Effector CD4-positive, alpha-beta T cell (primary cell): Measurements from ENCODE around the gene GLCCI1.
"Not testable (repeated sequence)": the region's sequence is repeated elsewhere in the genome, so short reads cannot be mapped to it uniquely, and the experiment has no call there.

Source experiments
- DNase-seq: peaks from one replicate; pipeline ENCODE4 v3.0.0-alpha.2; 2020

The GLCCI1 gene

DNA sequence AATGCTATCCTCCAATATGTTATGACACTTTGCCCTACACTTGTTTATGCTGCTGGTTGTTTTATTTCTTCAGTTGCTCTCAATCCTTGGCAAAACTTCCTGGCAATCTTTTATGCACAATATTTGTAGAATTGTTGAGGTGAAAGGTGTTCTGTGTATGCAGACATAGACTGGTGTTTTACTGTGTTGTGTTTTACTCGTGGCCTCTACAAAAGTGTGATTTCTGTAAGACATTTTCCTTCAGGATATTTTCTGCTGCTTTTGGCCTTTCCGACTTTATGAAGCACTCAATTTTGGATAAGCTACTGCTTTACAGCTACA lies 21.8 kb downstream of the GLCCI1 start:
- no peak for DNase-seq

DNA sequence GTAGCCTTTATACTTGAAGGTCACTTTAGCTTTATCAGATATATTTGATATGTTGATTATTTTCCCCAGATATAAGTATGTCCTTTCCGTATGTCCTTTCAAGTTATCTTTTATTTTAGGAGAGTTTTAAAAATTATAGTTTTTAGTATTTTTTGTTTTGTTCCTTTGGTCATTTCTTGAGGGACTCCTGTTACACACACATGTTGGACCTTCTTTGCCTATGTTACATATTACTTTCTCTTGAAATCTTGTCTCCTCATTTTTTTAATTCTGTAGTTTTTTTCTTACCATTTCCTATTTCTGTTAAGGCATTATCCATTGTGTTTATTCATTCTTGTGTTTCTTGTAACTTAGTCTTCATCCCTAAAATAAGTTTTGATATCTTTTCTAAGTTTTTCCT lies 23.9 kb downstream of the GLCCI1 start:
- no peak for DNase-seq

- not testable (repeated sequence) for DNase-seq
Measured at GRCh38 chr7:7995348-7995747, 26.8 kb downstream of the GLCCI1 start.

GRCh38 chr7:7996568-7996967 lies 28.0 kb downstream of the GLCCI1 start:
- DNase-seq, result no peak

GRCh38 chr7:8000315-8000941 lies 31.8 kb downstream of the GLCCI1 start:
- no peak for DNase-seq

DNA sequence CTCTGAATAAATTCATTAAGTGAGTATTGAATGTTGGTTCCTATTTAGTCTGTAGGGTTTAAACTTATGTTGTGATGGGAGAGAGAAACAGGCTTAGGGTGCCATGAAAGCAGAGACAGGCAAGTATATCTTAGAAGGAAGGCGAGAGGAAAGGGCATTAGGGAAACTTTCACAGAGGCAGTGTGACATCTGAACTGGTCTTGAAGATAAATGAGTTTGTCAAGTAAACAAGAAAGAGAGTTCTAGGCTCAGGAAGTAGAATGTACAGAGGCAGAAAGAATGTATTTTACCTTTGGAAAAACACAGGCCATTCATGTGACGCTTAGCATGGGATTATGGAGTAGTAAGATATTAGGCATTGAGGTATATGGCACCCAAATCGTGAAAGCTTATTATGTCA lies 34.5 kb downstream of the GLCCI1 start:
- DNase-seq, result no peak

GRCh38 chr7:8005279-8005678 lies 36.7 kb downstream of the GLCCI1 start:
- DNase-seq, result no peak

- no peak for DNase-seq
Measured at GRCh38 chr7:8014399-8014798, 45.8 kb downstream of the GLCCI1 start.

GRCh38 chr7:8015100-8015745 lies 46.6 kb downstream of the GLCCI1 start:
- DNase-seq, result no peak

- no peak for DNase-seq
Measured at GRCh38 chr7:8015746-8016120, 47.1 kb downstream of the GLCCI1 start.

GRCh38 chr7:8017423-8017822 lies 48.8 kb downstream of the GLCCI1 start:
- DNase-seq, result no peak

- no peak for DNase-seq
Measured at GRCh38 chr7:8018961-8019360, 50.4 kb downstream of the GLCCI1 start.

- no peak for DNase-seq
Measured at GRCh38 chr7:8022628-8023027, 54.0 kb downstream of the GLCCI1 start.

DNA sequence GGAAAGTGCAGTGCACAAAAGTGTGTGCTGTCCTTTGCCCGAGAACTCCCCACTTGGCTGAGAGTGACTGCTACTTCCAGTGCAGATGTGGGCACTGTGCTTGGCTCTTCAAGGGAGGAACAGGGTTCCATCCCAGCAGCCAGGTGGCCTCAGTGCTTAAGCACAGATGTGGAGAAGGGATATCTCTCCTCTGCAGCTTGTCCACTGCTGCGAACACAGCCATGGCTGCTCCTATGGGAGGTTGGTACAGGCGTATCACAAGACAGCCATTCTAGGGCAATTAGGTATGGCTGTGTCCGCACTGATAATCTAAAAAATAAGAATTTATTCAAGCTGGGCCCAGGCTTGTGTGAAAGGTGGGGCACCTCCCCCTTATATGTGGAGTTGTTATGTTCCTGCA lies 66.6 kb downstream of the GLCCI1 start:
- no peak for DNase-seq

DNA sequence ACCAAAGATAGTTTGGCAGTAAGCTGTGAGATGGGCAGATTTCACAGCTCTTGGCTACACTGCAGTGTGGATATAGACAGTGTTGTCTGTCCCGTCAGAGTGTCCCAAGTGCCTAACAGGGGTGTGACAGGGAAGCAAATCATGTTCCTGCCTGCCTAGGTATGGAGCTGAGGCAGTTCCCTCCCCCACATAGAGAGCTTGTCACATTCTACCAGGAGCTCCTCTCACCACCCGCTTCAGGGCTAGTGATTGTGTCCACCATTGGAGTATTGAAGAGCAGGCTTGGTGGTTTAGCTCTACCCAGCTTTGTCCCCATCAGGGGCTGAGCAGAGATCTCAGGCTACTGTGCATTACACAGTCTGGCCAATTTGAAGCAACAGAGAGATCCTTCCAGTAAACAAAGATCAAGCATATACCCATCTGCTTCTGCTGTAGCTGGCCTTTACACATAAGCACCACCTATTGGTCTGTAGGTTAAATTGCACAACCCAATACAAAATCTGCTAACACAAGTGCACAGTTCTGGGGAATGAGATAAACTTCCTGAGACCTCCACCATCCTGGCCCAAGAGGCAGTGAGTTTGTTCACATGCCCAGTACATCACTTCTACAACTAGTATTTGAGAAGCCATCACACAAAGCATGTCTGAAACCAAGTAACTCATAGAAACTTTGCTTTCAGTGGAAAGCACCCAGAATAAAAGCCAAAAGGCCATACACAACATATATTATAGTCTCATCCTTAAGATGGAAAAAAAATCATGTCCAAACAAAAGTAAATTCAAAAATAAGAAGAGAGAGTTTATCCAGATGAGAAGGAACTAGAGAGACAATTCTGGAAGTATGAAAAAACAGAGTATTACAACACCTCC lies 67.3 kb downstream of the GLCCI1 start:
- no peak for DNase-seq

GRCh38 chr7:8037151-8037550 lies 68.6 kb downstream of the GLCCI1 start:
- DNase-seq, result no peak

DNA sequence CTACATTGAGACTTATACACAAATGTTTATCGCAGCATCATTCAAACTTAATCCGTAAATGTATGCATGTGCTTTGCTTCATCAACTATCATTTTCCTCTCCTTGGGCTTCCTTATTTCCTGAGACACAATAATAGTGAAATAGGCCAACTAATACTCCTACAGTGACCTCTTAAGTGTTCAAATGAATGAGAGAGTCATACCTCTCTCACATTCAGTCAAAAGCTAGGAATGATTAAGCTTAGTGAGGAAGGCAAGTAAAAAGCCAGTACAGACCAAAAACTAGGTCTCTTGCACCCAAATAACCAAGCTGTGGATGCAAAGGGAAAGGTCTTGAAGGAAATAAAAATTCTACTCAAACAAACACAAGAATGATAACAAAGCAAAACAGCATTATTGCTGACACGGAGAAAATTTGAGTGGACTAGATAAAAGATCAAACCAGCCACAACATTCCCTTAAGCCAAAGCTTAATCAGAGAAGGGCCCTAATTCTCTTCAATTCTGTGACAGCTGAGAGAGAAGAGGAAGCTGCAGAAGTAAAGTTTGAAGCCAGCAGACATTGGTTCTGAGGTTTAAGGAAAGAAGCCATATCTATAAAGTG lies 72.3 kb downstream of the GLCCI1 start:
- DNase-seq, result no peak

DNA sequence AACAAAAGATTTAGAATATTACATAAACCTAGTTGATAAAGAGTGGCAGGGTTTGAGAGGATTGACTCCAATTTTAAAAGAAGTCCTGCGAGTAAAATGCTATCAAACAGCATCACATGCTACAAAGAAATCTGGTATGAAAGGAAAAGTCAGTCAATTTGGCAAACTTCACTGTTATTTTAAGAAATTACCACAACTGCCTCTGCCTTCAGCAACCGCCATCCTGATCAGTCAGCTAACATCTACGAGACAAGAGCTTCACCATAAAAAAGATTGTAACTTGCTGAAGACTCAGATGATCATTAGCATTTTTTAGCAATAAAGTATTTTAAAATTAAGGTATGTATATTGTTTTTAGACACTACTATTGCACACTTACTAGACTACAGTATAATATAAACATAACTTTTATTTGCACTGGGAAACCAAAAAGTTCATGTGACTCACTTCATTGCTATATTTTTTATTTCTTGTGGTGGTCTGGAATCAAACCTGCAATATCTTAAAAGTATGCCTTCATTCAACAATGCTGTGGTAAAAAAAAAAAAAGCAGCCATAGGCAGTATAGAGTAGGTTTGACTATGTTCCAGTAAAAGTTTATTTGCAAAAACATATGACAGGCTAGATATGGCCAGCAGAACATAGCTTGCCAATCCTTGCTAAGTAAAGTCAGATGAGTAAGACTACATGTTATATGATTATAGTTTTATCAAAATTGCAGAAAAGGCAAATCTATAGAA lies 74.4 kb downstream of the GLCCI1 start:
- DNase-seq, result no peak

GRCh38 chr7:8044761-8045430 lies 76.3 kb downstream of the GLCCI1 start:
- DNase-seq, result no peak

- DNase-seq, result not testable (repeated sequence)
Measured at GRCh38 chr7:8048067-8048466, 79.5 kb downstream of the GLCCI1 start.

DNA sequence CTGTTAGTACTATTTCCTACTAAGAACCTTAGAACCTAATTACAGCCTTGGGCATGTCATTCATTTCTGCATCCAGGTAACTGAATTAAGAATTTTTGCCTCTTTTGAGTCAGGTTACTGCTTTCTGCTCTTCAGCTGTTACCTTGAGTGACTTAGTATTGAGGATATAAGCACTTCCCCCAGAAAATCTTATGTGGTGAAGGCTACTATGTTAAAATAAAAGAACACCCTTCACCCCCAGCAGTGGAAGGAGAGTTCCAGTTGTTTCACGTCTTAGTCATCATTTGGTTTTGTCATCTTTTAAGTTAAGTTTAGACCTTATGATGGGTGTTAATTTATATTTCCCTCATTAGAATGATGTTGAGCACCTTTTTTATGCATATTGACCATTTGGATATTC lies 82.8 kb downstream of the GLCCI1 start:
- DNase-seq, result no peak

DNA sequence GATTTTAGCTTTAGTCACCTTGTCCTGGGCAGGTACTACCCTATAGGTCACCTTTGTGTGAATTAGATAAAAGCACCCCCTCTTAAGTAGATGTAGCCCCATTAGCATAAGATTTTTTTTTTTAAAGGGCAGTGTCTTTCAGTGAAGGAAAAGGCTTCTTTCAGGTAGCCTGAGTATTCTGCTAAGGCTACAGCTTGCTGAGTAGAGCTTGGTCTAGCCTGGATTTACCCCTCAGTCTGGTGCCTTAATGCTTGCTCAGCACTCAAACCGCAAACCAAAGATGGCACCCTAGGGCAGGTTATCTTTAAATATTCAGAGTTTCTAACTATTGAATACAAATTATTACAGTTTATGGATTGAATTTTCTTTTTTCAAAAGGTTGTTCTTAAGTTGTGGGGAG lies 83.4 kb downstream of the GLCCI1 start:
- no peak for DNase-seq
